HG03571 (cell line): Measurements from ENCODE around the gene HIPK2.
A peak's percentile ranks its signal among the peaks of the same experiment; 100 is the strongest.

Experiments used
- ATAC-seq: cut with Tn5 transposase; IDR thresholded peaks from one replicate; pipeline ENCODE4 v1.9.1; 2021; ENCODE audit not compliant: unreplicated experiment

The HIPK2 gene

GRCh38 chr7:139783647-139784385 lies 6.0 kb upstream of the HIPK2 start:
- ATAC-seq, result no peak

- no peak for ATAC-seq
Observed at GRCh38 chr7:139782932-139783331, 5.1 kb upstream of the HIPK2 start.

GRCh38 chr7:139777133-139777891 lies 486 bp downstream of the HIPK2 start:
- ATAC-seq, result peak; percentile 1

GRCh38 chr7:139776486-139777132 lies 1.2 kb downstream of the HIPK2 start:
- ATAC-seq, result no peak

- no peak for ATAC-seq
Observed at GRCh38 chr7:139775829-139776266, 1.9 kb downstream of the HIPK2 start.

- ATAC-seq, result no peak
Observed at GRCh38 chr7:139774376-139774775, 3.4 kb downstream of the HIPK2 start.

- ATAC-seq, result no peak
Observed at GRCh38 chr7:139773371-139773770, 4.4 kb downstream of the HIPK2 start.

- ATAC-seq, result no peak
Observed at GRCh38 chr7:139772873-139773272, 4.9 kb downstream of the HIPK2 start.

GRCh38 chr7:139772115-139772514 lies 5.7 kb downstream of the HIPK2 start:
- no peak for ATAC-seq

GRCh38 chr7:139771001-139771956 lies 6.5 kb downstream of the HIPK2 start:
- ATAC-seq, result no peak

- ATAC-seq, result no peak
Observed at GRCh38 chr7:139769761-139770160, 8.0 kb downstream of the HIPK2 start.

GRCh38 chr7:139769066-139769465 lies 8.7 kb downstream of the HIPK2 start:
- no peak for ATAC-seq

- no peak for ATAC-seq
Observed at GRCh38 chr7:139768249-139768824, 9.5 kb downstream of the HIPK2 start.

GRCh38 chr7:139767561-139767982 lies 10.2 kb downstream of the HIPK2 start:
- peak; percentile 86 for ATAC-seq

- no peak for ATAC-seq
Observed at GRCh38 chr7:139765143-139765542, 12.7 kb downstream of the HIPK2 start.

- no peak for ATAC-seq
Observed at GRCh38 chr7:139763330-139763729, 14.5 kb downstream of the HIPK2 start.

GRCh38 chr7:139762886-139763285 lies 14.9 kb downstream of the HIPK2 start:
- ATAC-seq, result no peak

GRCh38 chr7:139758388-139758787 lies 19.4 kb downstream of the HIPK2 start:
- ATAC-seq, result no peak

GRCh38 chr7:139757968-139758367 lies 19.8 kb downstream of the HIPK2 start:
- ATAC-seq, result no peak

GRCh38 chr7:139753693-139754111 lies 24.1 kb downstream of the HIPK2 start:
- no peak for ATAC-seq
